HepG2 (cell line): ENCODE measurements around the gene PATZ1. TPM values are rescaled to one million over a fixed set of nuclear protein-coding genes. Genes with fewer than 3 reads are reported as not detected.

Source experiments
- PLRG1 ChIP-seq: fragments of 450-650 bp; conservative IDR thresholded peaks from 2 replicates; pipeline ENCODE4 v1.6.1; 2016
- RBM39 ChIP-seq: fragments of 200-400 bp; formaldehyde crosslinking; IDR thresholded peaks from one replicate; pipeline ENCODE4 v1.6.1; 2018; ENCODE audit warnings: antibody characterized with exemption, mild to moderate bottlenecking, low read depth, low read length; ENCODE audit not compliant: poor library complexity, severe bottlenecking
- ZNF138 ChIP-seq: sonication (generic); formaldehyde crosslinking; IDR thresholded peaks from 2 replicates; pipeline ENCODE4 v1.5.0; 2020; ENCODE audit warnings: mild to moderate bottlenecking, low read depth, missing genetic modification reagents
- ZNF33A ChIP-seq: sonication (generic); formaldehyde crosslinking; IDR thresholded peaks from 2 replicates; pipeline ENCODE4 v1.5.1; 2020; ENCODE audit warnings: missing genetic modification reagents, mild to moderate bottlenecking, moderate library complexity, borderline replicate concordance
- ZNF546 ChIP-seq: sonication (generic); formaldehyde crosslinking; conservative IDR thresholded peaks from 2 replicates; pipeline ENCODE4 v1.8.1; 2023; ENCODE audit warnings: mild to moderate bottlenecking, missing genetic modification reagents
- ZNF550 ChIP-seq: sonication (generic); formaldehyde crosslinking; IDR thresholded peaks from 2 replicates; pipeline ENCODE4 v1.4.0; 2020; ENCODE audit warnings: mild to moderate bottlenecking, missing genetic modification reagents, borderline replicate concordance
- ZNF660 ChIP-seq: sonication (generic); formaldehyde crosslinking; IDR thresholded peaks from 2 replicates; pipeline ENCODE4 v1.5.1; 2020; ENCODE audit warnings: mild to moderate bottlenecking, low read depth, missing genetic modification reagents, borderline replicate concordance
- polyA plus RNA-seq, 8 experiments: library from polyadenylated mRNA; depleted of rRNA in 3 of 8; stranded (reverse) in 7 of 8; unstranded in 1 of 8; fragments of >200 nt; fragmentation: Illumina TruSeq in 4 of 8; extraction: Trizol in 4 of 8; gene quantifications; 2 replicates each; pipeline versions ENCODE4 v1.2.1 to v1.2.3, GENCODE V29; 2011 to 2016; ENCODE audit warnings: low read depth in 4 of 8, missing spikeins in 1 of 8, mixed read lengths in 1 of 8; ENCODE audit not compliant: insufficient read depth in 1 of 8
- total RNA-seq, 5 experiments: library from RNA; depleted of rRNA; stranded (reverse); fragments of >200 nt; fragmentation: Illumina TruSeq; extraction: Trizol; gene quantifications; 2 replicates each; pipeline ENCODE4 v1.2.3, GENCODE V29; 2016; ENCODE audit warnings: low read depth in 1 of 5
- TF ChIP-seq, protein P1 (sequence below): IDR thresholded peaks from 2 replicates; pipeline ENCODE4 v1.6.1; 2012; ENCODE audit warnings: low read length, improper control_type of control experiment
- TF ChIP-seq, protein P2 (sequence below): sonication (generic); formaldehyde crosslinking; IDR thresholded peaks from 2 replicates; pipeline ENCODE4 v1.4.0; 2020; ENCODE audit warnings: missing genetic modification reagents
- TF ChIP-seq, protein P3 (sequence below), 2 experiments: IDR thresholded peaks; 2 replicates each; pipeline ENCODE4 v1.6.1; 2011 to 2012; ENCODE audit warnings: low read length in 2 of 2, borderline replicate concordance in 1 of 2, low read depth in 1 of 2, mild to moderate bottlenecking in 1 of 2, moderate library complexity in 1 of 2
- TF ChIP-seq, protein P4 (sequence below), 2 experiments: sonication (generic) in 1 of 2; formaldehyde crosslinking in 1 of 2; IDR thresholded peaks; 2 replicates each; pipeline versions ENCODE4 v1.5.1 to v1.6.1; 2011 to 2020; ENCODE audit warnings: borderline replicate concordance in 1 of 2, low read depth in 1 of 2, low read length in 1 of 2, mild to moderate bottlenecking in 1 of 2, missing genetic modification reagents in 1 of 2, moderate library complexity in 1 of 2
- TF ChIP-seq, protein P5 (sequence below): sonication (generic); formaldehyde crosslinking; IDR thresholded peaks from 2 replicates; pipeline ENCODE4 v1.5.0; 2020; ENCODE audit warnings: mild to moderate bottlenecking, missing genetic modification reagents

Gene PATZ1
- total and polyA plus RNA-seq, 2 of the 13 experiments (the other 11 are each of a cell fraction or from before 2014, with no cell fraction given) = 24.9 to 30.5 TPM

DNA sequence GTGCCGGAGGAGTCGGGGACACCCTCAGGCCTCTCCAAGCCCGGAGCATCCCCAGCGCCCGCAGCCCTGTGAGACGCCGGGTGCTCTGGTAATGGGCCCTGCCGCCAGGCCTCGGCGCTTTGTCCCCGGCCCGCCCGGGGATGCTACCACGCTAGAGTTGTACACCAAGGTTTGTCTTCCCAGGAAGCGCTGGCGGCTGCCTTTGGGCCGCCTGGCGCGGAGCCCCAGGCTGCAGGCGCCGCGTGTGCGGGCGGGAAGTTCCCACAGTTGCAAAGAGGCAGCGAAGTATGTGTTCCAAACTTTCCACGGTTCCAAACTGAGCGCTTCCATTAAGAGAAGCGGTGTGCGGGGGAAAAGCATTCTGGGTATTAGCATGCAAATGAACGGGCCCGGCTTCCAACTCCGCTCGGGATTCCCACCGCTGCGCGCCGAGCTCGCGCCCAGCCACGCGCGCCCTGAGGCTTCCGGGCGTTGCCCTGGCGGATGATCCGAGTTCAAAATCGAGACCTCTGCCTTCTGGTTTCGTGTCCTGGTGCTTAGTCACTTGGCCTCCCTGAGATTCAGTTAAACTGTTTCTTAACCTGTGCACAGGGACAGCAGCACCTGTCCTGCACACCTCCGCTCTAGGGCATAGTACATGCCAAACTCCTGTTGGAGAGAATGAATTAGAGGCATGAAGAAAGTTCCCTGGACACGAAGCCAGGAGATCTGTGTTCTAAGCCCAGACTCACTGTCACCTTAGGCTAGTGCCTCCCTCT is 1.3 kb upstream of the PATZ1 start (continued):
- TF ChIP-seq, protein P1, sequence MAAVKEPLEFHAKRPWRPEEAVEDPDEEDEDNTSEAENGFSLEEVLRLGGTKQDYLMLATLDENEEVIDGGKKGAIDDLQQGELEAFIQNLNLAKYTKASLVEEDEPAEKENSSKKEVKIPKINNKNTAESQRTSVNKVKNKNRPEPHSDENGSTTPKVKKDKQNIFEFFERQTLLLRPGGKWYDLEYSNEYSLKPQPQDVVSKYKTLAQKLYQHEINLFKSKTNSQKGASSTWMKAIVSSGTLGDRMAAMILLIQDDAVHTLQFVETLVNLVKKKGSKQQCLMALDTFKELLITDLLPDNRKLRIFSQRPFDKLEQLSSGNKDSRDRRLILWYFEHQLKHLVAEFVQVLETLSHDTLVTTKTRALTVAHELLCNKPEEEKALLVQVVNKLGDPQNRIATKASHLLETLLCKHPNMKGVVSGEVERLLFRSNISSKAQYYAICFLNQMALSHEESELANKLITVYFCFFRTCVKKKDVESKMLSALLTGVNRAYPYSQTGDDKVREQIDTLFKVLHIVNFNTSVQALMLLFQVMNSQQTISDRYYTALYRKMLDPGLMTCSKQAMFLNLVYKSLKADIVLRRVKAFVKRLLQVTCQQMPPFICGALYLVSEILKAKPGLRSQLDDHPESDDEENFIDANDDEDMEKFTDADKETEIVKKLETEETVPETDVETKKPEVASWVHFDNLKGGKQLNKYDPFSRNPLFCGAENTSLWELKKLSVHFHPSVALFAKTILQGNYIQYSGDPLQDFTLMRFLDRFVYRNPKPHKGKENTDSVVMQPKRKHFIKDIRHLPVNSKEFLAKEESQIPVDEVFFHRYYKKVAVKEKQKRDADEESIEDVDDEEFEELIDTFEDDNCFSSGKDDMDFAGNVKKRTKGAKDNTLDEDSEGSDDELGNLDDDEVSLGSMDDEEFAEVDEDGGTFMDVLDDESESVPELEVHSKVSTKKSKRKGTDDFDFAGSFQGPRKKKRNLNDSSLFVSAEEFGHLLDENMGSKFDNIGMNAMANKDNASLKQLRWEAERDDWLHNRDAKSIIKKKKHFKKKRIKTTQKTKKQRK = no peak
- TF ChIP-seq, protein P2, sequence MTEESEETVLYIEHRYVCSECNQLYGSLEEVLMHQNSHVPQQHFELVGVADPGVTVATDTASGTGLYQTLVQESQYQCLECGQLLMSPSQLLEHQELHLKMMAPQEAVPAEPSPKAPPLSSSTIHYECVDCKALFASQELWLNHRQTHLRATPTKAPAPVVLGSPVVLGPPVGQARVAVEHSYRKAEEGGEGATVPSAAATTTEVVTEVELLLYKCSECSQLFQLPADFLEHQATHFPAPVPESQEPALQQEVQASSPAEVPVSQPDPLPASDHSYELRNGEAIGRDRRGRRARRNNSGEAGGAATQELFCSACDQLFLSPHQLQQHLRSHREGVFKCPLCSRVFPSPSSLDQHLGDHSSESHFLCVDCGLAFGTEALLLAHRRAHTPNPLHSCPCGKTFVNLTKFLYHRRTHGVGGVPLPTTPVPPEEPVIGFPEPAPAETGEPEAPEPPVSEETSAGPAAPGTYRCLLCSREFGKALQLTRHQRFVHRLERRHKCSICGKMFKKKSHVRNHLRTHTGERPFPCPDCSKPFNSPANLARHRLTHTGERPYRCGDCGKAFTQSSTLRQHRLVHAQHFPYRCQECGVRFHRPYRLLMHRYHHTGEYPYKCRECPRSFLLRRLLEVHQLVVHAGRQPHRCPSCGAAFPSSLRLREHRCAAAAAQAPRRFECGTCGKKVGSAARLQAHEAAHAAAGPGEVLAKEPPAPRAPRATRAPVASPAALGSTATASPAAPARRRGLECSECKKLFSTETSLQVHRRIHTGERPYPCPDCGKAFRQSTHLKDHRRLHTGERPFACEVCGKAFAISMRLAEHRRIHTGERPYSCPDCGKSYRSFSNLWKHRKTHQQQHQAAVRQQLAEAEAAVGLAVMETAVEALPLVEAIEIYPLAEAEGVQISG (CRISPR knock-in tag) = peak; percentile 13; the same call in 1 of the 2 replicates
- TF ChIP-seq, protein P3, sequence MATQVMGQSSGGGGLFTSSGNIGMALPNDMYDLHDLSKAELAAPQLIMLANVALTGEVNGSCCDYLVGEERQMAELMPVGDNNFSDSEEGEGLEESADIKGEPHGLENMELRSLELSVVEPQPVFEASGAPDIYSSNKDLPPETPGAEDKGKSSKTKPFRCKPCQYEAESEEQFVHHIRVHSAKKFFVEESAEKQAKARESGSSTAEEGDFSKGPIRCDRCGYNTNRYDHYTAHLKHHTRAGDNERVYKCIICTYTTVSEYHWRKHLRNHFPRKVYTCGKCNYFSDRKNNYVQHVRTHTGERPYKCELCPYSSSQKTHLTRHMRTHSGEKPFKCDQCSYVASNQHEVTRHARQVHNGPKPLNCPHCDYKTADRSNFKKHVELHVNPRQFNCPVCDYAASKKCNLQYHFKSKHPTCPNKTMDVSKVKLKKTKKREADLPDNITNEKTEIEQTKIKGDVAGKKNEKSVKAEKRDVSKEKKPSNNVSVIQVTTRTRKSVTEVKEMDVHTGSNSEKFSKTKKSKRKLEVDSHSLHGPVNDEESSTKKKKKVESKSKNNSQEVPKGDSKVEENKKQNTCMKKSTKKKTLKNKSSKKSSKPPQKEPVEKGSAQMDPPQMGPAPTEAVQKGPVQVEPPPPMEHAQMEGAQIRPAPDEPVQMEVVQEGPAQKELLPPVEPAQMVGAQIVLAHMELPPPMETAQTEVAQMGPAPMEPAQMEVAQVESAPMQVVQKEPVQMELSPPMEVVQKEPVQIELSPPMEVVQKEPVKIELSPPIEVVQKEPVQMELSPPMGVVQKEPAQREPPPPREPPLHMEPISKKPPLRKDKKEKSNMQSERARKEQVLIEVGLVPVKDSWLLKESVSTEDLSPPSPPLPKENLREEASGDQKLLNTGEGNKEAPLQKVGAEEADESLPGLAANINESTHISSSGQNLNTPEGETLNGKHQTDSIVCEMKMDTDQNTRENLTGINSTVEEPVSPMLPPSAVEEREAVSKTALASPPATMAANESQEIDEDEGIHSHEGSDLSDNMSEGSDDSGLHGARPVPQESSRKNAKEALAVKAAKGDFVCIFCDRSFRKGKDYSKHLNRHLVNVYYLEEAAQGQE (IDR thresholded peaks at IDR 0.05; ENCODE audit: borderline replicate concordance in 1 of 2, low read depth in 1 of 2, low read length in 2 of 2) = no peak
- TF ChIP-seq ZNF660 (CRISPR knock-in tag) (no peak), ZNF138 (CRISPR knock-in tag) (no peak), ZNF546 (no peak), ZNF33A (no peak), ZNF550 (CRISPR knock-in tag) (no peak), PLRG1 (no peak), RBM39 (peak; percentile 38)
- TF ChIP-seq, protein P4, sequence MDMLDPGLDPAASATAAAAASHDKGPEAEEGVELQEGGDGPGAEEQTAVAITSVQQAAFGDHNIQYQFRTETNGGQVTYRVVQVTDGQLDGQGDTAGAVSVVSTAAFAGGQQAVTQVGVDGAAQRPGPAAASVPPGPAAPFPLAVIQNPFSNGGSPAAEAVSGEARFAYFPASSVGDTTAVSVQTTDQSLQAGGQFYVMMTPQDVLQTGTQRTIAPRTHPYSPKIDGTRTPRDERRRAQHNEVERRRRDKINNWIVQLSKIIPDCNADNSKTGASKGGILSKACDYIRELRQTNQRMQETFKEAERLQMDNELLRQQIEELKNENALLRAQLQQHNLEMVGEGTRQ (IDR thresholded peaks at IDR 0.05; ENCODE audit: low read depth, low read length) = no peak
- TF ChIP-seq, protein P4 (CRISPR knock-in tag; IDR thresholded peaks at IDR 0.05; ENCODE audit: borderline replicate concordance) = no peak; the same call in 1 of the 2 replicates
- TF ChIP-seq, protein P5, sequence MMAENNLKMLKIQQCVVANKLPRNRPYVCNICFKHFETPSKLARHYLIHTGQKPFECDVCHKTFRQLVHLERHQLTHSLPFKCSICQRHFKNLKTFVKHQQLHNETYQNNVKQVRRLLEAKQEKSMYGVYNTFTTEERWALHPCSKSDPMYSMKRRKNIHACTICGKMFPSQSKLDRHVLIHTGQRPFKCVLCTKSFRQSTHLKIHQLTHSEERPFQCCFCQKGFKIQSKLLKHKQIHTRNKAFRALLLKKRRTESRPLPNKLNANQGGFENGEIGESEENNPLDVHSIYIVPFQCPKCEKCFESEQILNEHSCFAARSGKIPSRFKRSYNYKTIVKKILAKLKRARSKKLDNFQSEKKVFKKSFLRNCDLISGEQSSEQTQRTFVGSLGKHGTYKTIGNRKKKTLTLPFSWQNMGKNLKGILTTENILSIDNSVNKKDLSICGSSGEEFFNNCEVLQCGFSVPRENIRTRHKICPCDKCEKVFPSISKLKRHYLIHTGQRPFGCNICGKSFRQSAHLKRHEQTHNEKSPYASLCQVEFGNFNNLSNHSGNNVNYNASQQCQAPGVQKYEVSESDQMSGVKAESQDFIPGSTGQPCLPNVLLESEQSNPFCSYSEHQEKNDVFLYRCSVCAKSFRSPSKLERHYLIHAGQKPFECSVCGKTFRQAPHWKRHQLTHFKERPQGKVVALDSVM = no peak
